Measurements from ENCODE around the gene PKD2.

DNA sequence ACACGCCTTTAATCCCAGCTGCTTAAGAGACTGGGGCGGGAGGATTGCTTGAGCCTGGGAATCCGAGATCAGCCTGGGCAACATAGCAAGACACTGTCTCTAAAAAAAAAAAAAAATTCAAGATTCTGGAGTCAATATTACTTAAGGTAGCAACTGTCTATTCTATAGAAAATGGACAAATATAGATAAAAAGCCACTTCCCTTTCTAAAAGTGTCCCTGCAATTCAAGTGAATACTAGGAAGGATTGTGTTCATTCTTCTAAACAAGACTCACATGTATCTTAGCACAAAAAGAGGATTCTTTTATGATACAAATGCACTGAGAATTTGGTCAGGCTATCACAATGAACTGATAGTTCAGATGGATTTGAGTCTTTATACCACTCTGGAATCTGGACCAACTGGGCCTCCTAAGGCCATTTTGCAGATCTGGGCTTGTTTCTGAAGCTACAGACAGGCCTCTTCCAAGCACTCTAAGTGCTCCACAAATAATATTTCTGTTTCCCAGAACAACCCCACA is 7.0 kb downstream of the PKD2 start:
- TF ChIP-seq, protein P1, sequence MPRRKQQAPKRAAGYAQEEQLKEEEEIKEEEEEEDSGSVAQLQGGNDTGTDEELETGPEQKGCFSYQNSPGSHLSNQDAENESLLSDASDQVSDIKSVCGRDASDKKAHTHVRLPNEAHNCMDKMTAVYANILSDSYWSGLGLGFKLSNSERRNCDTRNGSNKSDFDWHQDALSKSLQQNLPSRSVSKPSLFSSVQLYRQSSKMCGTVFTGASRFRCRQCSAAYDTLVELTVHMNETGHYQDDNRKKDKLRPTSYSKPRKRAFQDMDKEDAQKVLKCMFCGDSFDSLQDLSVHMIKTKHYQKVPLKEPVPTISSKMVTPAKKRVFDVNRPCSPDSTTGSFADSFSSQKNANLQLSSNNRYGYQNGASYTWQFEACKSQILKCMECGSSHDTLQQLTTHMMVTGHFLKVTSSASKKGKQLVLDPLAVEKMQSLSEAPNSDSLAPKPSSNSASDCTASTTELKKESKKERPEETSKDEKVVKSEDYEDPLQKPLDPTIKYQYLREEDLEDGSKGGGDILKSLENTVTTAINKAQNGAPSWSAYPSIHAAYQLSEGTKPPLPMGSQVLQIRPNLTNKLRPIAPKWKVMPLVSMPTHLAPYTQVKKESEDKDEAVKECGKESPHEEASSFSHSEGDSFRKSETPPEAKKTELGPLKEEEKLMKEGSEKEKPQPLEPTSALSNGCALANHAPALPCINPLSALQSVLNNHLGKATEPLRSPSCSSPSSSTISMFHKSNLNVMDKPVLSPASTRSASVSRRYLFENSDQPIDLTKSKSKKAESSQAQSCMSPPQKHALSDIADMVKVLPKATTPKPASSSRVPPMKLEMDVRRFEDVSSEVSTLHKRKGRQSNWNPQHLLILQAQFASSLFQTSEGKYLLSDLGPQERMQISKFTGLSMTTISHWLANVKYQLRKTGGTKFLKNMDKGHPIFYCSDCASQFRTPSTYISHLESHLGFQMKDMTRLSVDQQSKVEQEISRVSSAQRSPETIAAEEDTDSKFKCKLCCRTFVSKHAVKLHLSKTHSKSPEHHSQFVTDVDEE (CRISPR knock-in tag; IDR thresholded peaks at IDR 0.05), result no peak
- TF ChIP-seq BACH2 (CRISPR knock-in tag; IDR thresholded peaks at IDR 0.05; ENCODE audit: borderline replicate concordance) (no peak), RARB (CRISPR knock-in tag; IDR thresholded peaks at IDR 0.05) (no peak), ESRRG (CRISPR knock-in tag; IDR thresholded peaks at IDR 0.05) (no peak), OSR1 (CRISPR knock-in tag; IDR thresholded peaks at IDR 0.05) (no peak), ZC3H10 (CRISPR knock-in tag; IDR thresholded peaks at IDR 0.05) (no peak)
- TF ChIP-seq, protein P2, sequence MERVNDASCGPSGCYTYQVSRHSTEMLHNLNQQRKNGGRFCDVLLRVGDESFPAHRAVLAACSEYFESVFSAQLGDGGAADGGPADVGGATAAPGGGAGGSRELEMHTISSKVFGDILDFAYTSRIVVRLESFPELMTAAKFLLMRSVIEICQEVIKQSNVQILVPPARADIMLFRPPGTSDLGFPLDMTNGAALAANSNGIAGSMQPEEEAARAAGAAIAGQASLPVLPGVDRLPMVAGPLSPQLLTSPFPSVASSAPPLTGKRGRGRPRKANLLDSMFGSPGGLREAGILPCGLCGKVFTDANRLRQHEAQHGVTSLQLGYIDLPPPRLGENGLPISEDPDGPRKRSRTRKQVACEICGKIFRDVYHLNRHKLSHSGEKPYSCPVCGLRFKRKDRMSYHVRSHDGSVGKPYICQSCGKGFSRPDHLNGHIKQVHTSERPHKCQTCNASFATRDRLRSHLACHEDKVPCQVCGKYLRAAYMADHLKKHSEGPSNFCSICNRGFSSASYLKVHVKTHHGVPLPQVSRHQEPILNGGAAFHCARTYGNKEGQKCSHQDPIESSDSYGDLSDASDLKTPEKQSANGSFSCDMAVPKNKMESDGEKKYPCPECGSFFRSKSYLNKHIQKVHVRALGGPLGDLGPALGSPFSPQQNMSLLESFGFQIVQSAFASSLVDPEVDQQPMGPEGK (CRISPR knock-in tag; IDR thresholded peaks at IDR 0.05; ENCODE audit: borderline replicate concordance), result no peak
- TF ChIP-seq, protein P3, sequence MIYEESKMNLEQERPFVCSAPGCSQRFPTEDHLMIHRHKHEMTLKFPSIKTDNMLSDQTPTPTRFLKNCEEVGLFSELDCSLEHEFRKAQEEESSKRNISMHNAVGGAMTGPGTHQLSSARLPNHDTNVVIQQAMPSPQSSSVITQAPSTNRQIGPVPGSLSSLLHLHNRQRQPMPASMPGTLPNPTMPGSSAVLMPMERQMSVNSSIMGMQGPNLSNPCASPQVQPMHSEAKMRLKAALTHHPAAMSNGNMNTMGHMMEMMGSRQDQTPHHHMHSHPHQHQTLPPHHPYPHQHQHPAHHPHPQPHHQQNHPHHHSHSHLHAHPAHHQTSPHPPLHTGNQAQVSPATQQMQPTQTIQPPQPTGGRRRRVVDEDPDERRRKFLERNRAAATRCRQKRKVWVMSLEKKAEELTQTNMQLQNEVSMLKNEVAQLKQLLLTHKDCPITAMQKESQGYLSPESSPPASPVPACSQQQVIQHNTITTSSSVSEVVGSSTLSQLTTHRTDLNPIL (CRISPR knock-in tag; IDR thresholded peaks at IDR 0.05; ENCODE audit: low read depth), result no peak
- TF ChIP-seq, protein P4, sequence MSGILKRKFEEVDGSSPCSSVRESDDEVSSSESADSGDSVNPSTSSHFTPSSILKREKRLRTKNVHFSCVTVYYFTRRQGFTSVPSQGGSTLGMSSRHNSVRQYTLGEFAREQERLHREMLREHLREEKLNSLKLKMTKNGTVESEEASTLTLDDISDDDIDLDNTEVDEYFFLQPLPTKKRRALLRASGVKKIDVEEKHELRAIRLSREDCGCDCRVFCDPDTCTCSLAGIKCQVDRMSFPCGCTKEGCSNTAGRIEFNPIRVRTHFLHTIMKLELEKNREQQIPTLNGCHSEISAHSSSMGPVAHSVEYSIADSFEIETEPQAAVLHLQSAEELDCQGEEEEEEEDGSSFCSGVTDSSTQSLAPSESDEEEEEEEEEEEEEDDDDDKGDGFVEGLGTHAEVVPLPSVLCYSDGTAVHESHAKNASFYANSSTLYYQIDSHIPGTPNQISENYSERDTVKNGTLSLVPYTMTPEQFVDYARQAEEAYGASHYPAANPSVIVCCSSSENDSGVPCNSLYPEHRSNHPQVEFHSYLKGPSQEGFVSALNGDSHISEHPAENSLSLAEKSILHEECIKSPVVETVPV (CRISPR knock-in tag; IDR thresholded peaks at IDR 0.05), result no peak
